Astrocyte (in vitro differentiated cells and primary cell): ENCODE results near the gene LIPC. TPM values are rescaled to one million over a fixed set of nuclear protein-coding genes. Genes with fewer than 3 reads are reported as not detected.

Experiments
- DNase-seq: peaks from one replicate; pipeline ENCODE4 v3.0.0-alpha.2; 2010; ENCODE audit warnings: low read depth
- FAIRE-seq: peaks from 2 replicates; lab custom pipeline; 2011; peaks lifted over from hg19 to GRCh38; lab: Jason Lieb, UNC
- H2AFZ ChIP-seq: 2 replicates; pipeline ENCODE4 v1.6.0; 2012; ENCODE audit warnings: low read depth, low read length, inconsistent platforms
- H3K27ac ChIP-seq: 2 replicates; pipeline ENCODE4 v1.5.1; 2011; ENCODE audit warnings: low read depth, low read length, inconsistent platforms
- H3K27me3 ChIP-seq: 2 replicates; pipeline ENCODE4 v1.6.0; 2011; ENCODE audit warnings: low read length, inconsistent platforms; ENCODE audit not compliant: insufficient read depth
- H3K36me3 ChIP-seq: 2 replicates; pipeline ENCODE4 v1.5.1; 2011; ENCODE audit warnings: low read length, inconsistent platforms; ENCODE audit not compliant: insufficient read depth
- H3K4me1 ChIP-seq: 2 replicates; pipeline ENCODE4 v1.5.1; 2011; ENCODE audit warnings: low read length, inconsistent platforms; ENCODE audit not compliant: insufficient read depth
- H3K4me2 ChIP-seq: 2 replicates; pipeline ENCODE4 v1.6.0; 2012; ENCODE audit warnings: low read length, inconsistent platforms
- H3K4me3 ChIP-seq: 2 replicates; pipeline ENCODE4 v1.5.1; 2011; ENCODE audit warnings: low read depth, mild to moderate bottlenecking, low read length, inconsistent platforms; ENCODE audit not compliant: insufficient read depth
- H3K79me2 ChIP-seq: 2 replicates; pipeline ENCODE4 v1.6.0; 2012; ENCODE audit warnings: mild to moderate bottlenecking, low read length, inconsistent platforms; ENCODE audit not compliant: insufficient read depth
- H3K9ac ChIP-seq: 2 replicates; pipeline ENCODE4 v1.6.0; 2012; ENCODE audit warnings: mild to moderate bottlenecking, low read length, inconsistent platforms
- H3K9me3 ChIP-seq: 2 replicates; pipeline ENCODE4 v1.5.1; 2012; ENCODE audit warnings: low read depth, mild to moderate bottlenecking, low read length, inconsistent platforms; ENCODE audit not compliant: insufficient read depth
- H4K20me1 ChIP-seq: 2 replicates; pipeline ENCODE4 v1.6.0; 2012; ENCODE audit warnings: low read length, inconsistent platforms; ENCODE audit not compliant: insufficient read depth
- H3K27ac Mint-ChIP-seq: one replicate; pipeline ENCODE4 v1.8.0; 2021; ENCODE audit warnings: mild to moderate bottlenecking, mixed read lengths; ENCODE audit not compliant: unreplicated experiment
- H3K27me3 Mint-ChIP-seq: one replicate; pipeline ENCODE4 v1.8.0; 2021; ENCODE audit warnings: low read depth, mixed read lengths; ENCODE audit not compliant: unreplicated experiment
- H3K36me3 Mint-ChIP-seq: one replicate; pipeline ENCODE4 v1.8.0; 2021; ENCODE audit warnings: low read depth, mixed read lengths; ENCODE audit not compliant: unreplicated experiment
- H3K4me1 Mint-ChIP-seq: one replicate; pipeline ENCODE4 v1.8.0; 2021; ENCODE audit warnings: low read depth, mixed read lengths; ENCODE audit not compliant: unreplicated experiment
- H3K4me3 Mint-ChIP-seq: one replicate; pipeline ENCODE4 v1.8.0; 2021; ENCODE audit warnings: mild to moderate bottlenecking, moderate library complexity, mixed read lengths; ENCODE audit not compliant: unreplicated experiment
- H3K9me3 Mint-ChIP-seq: one replicate; pipeline ENCODE4 v1.8.0; 2021; ENCODE audit warnings: mild to moderate bottlenecking, mixed read lengths; ENCODE audit not compliant: unreplicated experiment
- CTCF ChIP-seq: IDR thresholded peaks from 2 replicates; pipeline ENCODE4 v1.5.1; 2011; ENCODE audit warnings: low read depth, mild to moderate bottlenecking, inconsistent platforms, low read length, moderate library complexity; ENCODE audit not compliant: insufficient read depth
- EZH2 ChIP-seq: IDR thresholded peaks from 2 replicates; pipeline ENCODE4 v1.6.1; 2012; ENCODE audit warnings: mild to moderate bottlenecking, low read length, inconsistent platforms; ENCODE audit not compliant: insufficient read depth
- total RNA-seq: library from RNA; stranded (reverse); gene quantifications from 2 replicates; pipeline ENCODE4 v1.2.1, GENCODE V29; 2021

Gene LIPC
- total RNA-seq, 1 donor from 2014 or later, result not detected

GRCh38 chr15:58391088-58391487, 40.7 kb upstream of the LIPC start:
- FAIRE-seq (no peak), DNase-seq (no peak)
- no peak for TF ChIP-seq CTCF
- TF ChIP-seq EZH2, result no peak
- peaks cover 6% of the 10 kb centered on the region for H3K4me1 ChIP-seq
- no peak overlapping the region for H2AFZ ChIP-seq
- H3K36me3 ChIP-seq, result no peaks in the 10 kb centered on the region
- H3K27me3 ChIP-seq, result no peaks in the 10 kb centered on the region
- H3K9ac ChIP-seq, result no peak overlapping the region
- Mint-ChIP-seq H3K9me3 (peaks cover 2% of the 10 kb centered on the region), H3K27ac (peak overlapping the region; percentile 100), H3K4me1 (peaks cover 55% of the 10 kb centered on the region), H3K36me3 (no peaks in the 10 kb centered on the region), H3K27me3 (no peaks in the 10 kb centered on the region), H3K4me3 (no peak overlapping the region)
- no peaks in the 10 kb centered on the region for H3K9me3 ChIP-seq
- no peak overlapping the region for H3K4me2 ChIP-seq
- H4K20me1 ChIP-seq, result no peaks in the 10 kb centered on the region
- no peak overlapping the region for H3K27ac ChIP-seq
- H3K4me3 ChIP-seq, result no peak overlapping the region
- no peaks in the 10 kb centered on the region for H3K79me2 ChIP-seq

- Histone ChIP-seq H4K20me1 (no peaks in the 10 kb centered on the region), H2AFZ (no peak overlapping the region), H3K4me2 (no peak overlapping the region), H3K4me1 (peaks cover 6% of the 10 kb centered on the region), H3K9me3 (no peaks in the 10 kb centered on the region), H3K27me3 (no peaks in the 10 kb centered on the region), H3K79me2 (no peaks in the 10 kb centered on the region), H3K27ac (peak overlapping the region; percentile 26), H3K9ac (no peak overlapping the region), H3K4me3 (no peak overlapping the region), H3K36me3 (no peaks in the 10 kb centered on the region)
- no peaks in the 10 kb centered on the region for H3K27me3 Mint-ChIP-seq
- FAIRE-seq (no peak), DNase-seq (no peak)
- TF ChIP-seq EZH2 (no peak), CTCF (no peak)
- peaks cover 59% of the 10 kb centered on the region for H3K4me1 Mint-ChIP-seq
- H3K9me3 Mint-ChIP-seq, result peaks cover 2% of the 10 kb centered on the region
- no peaks in the 10 kb centered on the region for H3K36me3 Mint-ChIP-seq
- H3K27ac Mint-ChIP-seq, result peak overlapping the region; percentile 100
- no peak overlapping the region for H3K4me3 Mint-ChIP-seq
Measured at GRCh38 chr15:58392141-58392540, 39.6 kb upstream of the LIPC start.

- Histone ChIP-seq H3K36me3 (no peaks in the 10 kb centered on the region), H2AFZ (no peak overlapping the region), H3K27me3 (no peaks in the 10 kb centered on the region), H3K79me2 (no peaks in the 10 kb centered on the region), H3K4me3 (no peak overlapping the region), H3K27ac (no peak overlapping the region), H3K9me3 (no peaks in the 10 kb centered on the region), H3K4me1 (peaks cover 3% of the 10 kb centered on the region), H3K9ac (no peak overlapping the region), H3K4me2 (no peak overlapping the region), H4K20me1 (no peaks in the 10 kb centered on the region)
- no peak for FAIRE-seq
- H3K9me3 Mint-ChIP-seq, result peaks cover 2% of the 10 kb centered on the region
- peaks cover 59% of the 10 kb centered on the region for H3K4me1 Mint-ChIP-seq
- H3K27ac Mint-ChIP-seq, result peak overlapping the region; percentile 100
- H3K27me3 Mint-ChIP-seq, result peaks cover 2% of the 10 kb centered on the region
- TF ChIP-seq CTCF, result no peak
- no peak for TF ChIP-seq EZH2
- no peak overlapping the region for H3K4me3 Mint-ChIP-seq
- no peaks in the 10 kb centered on the region for H3K36me3 Mint-ChIP-seq
- DNase-seq, result peak; percentile 80
Measured at GRCh38 chr15:58392611-58393161, 39.1 kb upstream of the LIPC start.
